NB4 (cell line): ENCODE measurements around the gene EIF4A3.
"Not testable (repeated sequence)": the region's sequence is repeated elsewhere in the genome, so short reads cannot be mapped to it uniquely, and the experiment has no call there.

Experiments
- DNase-seq: peaks from one replicate; pipeline ENCODE4 v3.0.0; 2010; ENCODE audit warnings: low read depth
- H3K4me3 ChIP-seq: one replicate; pipeline ENCODE4 v1.5.1; 2011; ENCODE audit warnings: mild to moderate bottlenecking, low read depth, low read length, moderate library complexity
- MYC ChIP-seq: IDR thresholded peaks from 2 replicates; pipeline ENCODE4 v1.6.1; 2011; ENCODE audit warnings: low read depth, low read length
- POLR2A ChIP-seq: IDR thresholded peaks from 2 replicates; pipeline ENCODE4 v1.6.1; 2011; ENCODE audit warnings: mild to moderate bottlenecking; ENCODE audit not compliant: insufficient read length; ENCODE audit errors: extremely low read depth
- TF ChIP-seq, protein P1 (sequence below): IDR thresholded peaks from 2 replicates; pipeline ENCODE4 v1.6.1; 2011; ENCODE audit warnings: low read depth, low read length
- TF ChIP-seq, protein P2 (sequence below): IDR thresholded peaks from one replicate; pipeline ENCODE4 v1.5.1; 2012; ENCODE audit warnings: low read depth, low read length

The EIF4A3 gene

GRCh38 chr17:80096561-80097021 lies 50.3 kb downstream of the EIF4A3 start:
- no peak for DNase-seq
- H3K4me3 ChIP-seq: no peak overlapping the region
- TF ChIP-seq MYC: no peak
- TF ChIP-seq, protein P1, sequence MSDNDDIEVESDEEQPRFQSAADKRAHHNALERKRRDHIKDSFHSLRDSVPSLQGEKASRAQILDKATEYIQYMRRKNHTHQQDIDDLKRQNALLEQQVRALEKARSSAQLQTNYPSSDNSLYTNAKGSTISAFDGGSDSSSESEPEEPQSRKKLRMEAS: no peak
- TF ChIP-seq, protein P2, sequence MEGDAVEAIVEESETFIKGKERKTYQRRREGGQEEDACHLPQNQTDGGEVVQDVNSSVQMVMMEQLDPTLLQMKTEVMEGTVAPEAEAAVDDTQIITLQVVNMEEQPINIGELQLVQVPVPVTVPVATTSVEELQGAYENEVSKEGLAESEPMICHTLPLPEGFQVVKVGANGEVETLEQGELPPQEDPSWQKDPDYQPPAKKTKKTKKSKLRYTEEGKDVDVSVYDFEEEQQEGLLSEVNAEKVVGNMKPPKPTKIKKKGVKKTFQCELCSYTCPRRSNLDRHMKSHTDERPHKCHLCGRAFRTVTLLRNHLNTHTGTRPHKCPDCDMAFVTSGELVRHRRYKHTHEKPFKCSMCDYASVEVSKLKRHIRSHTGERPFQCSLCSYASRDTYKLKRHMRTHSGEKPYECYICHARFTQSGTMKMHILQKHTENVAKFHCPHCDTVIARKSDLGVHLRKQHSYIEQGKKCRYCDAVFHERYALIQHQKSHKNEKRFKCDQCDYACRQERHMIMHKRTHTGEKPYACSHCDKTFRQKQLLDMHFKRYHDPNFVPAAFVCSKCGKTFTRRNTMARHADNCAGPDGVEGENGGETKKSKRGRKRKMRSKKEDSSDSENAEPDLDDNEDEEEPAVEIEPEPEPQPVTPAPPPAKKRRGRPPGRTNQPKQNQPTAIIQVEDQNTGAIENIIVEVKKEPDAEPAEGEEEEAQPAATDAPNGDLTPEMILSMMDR: no peak
- no peak for TF ChIP-seq POLR2A

- H3K4me3 ChIP-seq: no peak overlapping the region
- TF ChIP-seq POLR2A: no peak
- TF ChIP-seq, protein P1: no peak
- TF ChIP-seq, protein P2: no peak
- TF ChIP-seq MYC: no peak
- no peak for DNase-seq
Measured at GRCh38 chr17:80095844-80096475, 51.0 kb downstream of the EIF4A3 start.

DNA sequence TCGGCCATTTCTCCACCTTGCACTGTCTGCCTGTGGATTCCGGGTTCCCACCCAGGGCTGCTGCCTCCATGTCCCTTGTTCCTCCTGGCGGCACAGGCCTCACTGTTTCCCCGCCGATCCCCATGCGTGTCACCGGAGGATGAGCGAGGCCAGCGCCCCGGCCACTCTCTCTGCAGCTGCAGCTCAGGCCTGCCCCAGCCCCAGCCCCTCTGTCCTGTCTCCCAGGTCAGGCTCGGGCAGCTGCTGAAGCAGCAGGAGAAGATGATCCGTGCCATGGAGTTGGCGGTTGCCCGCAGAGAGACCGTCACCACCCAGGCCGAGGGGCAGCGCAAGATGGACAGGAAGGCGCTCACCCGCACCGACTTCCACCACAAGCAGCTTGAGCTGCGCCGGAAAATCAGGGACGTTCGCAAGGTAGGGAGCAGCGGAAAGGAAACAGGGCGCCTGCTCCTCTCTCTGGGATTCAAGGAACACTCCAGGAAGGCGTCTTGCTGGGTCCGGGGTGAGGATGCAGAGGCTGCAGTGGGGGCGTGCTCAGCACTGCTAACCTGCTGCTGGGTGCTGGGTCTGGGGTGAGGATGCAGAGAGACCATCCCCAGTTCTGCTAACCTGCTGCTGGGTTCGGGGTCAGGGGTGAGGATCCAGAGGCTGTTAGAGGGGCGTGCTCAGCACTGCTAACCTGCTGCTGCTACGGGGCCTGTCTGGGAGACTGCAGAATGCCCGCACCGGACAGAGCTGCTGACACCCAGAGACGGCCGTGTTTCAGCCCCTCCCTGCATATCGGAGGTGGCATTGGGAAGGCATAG lies 51.7 kb downstream of the EIF4A3 start:
- no peak overlapping the region for H3K4me3 ChIP-seq
- DNase-seq: no peak
- TF ChIP-seq MYC: no peak
- TF ChIP-seq, protein P1: no peak
- TF ChIP-seq POLR2A: no peak
- TF ChIP-seq, protein P2: no peak

- H3K4me3 ChIP-seq: no peak overlapping the region
- TF ChIP-seq, protein P2: no peak
- TF ChIP-seq POLR2A (no peak), MYC (no peak)
- TF ChIP-seq, protein P1: no peak
- peak; percentile 63 for DNase-seq
Measured at GRCh38 chr17:80092959-80093358, 54.0 kb downstream of the EIF4A3 start.

- H3K4me3 ChIP-seq: no peak overlapping the region
- TF ChIP-seq, protein P1: no peak
- no peak for TF ChIP-seq MYC
- TF ChIP-seq, protein P2: no peak
- no peak for TF ChIP-seq POLR2A
- no peak for DNase-seq
Measured at GRCh38 chr17:80091376-80091775, 55.6 kb downstream of the EIF4A3 start.

DNA sequence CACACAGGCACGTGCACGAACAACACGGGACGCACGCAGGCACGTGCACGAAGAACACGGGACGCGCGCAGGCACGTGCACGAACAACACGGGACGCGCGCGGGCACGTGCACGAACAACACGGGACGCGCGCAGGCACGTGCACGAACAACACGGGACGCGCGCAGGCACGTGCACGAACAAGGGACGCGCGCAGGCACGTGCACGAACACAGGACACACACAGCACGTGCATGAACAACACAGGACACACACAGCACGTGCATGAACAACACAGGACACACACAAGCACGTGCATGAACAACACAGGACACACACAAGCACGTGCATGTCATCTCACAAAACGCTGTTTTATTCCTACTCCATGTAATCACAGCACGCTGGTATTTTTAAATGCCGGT lies 56.8 kb downstream of the EIF4A3 start:
- not testable (repeated sequence) for DNase-seq, H3K4me3 ChIP-seq
